OCI-LY1 (cell line): ENCODE results near the gene CNOT8.

Experiments
- H2AFZ ChIP-seq: fragments of 200-600 bp; sonication (generic), shearing (Covaris generic); 2 replicates; pipeline ENCODE4 v1.6.0; 2014; ENCODE audit warnings: antibody characterized with exemption, mild to moderate bottlenecking, low read length
- H3F3A ChIP-seq: fragments of 200-600 bp; sonication (generic), shearing (Covaris generic); 2 replicates; pipeline ENCODE4 v1.6.0; 2014; ENCODE audit warnings: mild to moderate bottlenecking, antibody characterized with exemption, low read length, moderate library complexity; ENCODE audit not compliant: insufficient read depth
- H3K27ac ChIP-seq: fragments of 200-600 bp; sonication (generic); 2 replicates; pipeline ENCODE4 v1.5.1; 2014; ENCODE audit warnings: low read length, mixed run types, mild to moderate bottlenecking, low read depth; ENCODE audit not compliant: poor library complexity, severe bottlenecking
- H3K27me3 ChIP-seq: fragments of 200-600 bp; sonication (generic); 2 replicates; pipeline ENCODE4 v1.6.0; 2014; ENCODE audit warnings: antibody characterized with exemption, mild to moderate bottlenecking, low read length, moderate library complexity; ENCODE audit not compliant: insufficient read depth
- H3K36me3 ChIP-seq: fragments of 200-600 bp; sonication (generic); 2 replicates; pipeline ENCODE4 v1.6.1; 2014; ENCODE audit warnings: mild to moderate bottlenecking, antibody characterized with exemption, low read length, moderate library complexity, mixed read lengths; ENCODE audit not compliant: insufficient read depth
- H3K4me1 ChIP-seq: fragments of 200-600 bp; sonication (generic); 2 replicates; pipeline ENCODE4 v1.5.1; 2014; ENCODE audit warnings: mild to moderate bottlenecking, low read length, moderate library complexity; ENCODE audit not compliant: insufficient read depth, severe bottlenecking
- H3K4me2 ChIP-seq: fragments of 200-600 bp; sonication (generic), shearing (Covaris generic); 2 replicates; pipeline ENCODE4 v1.6.1; 2014; ENCODE audit warnings: low read length
- H3K4me3 ChIP-seq: fragments of 200-600 bp; sonication (generic); 2 replicates; pipeline ENCODE4 v1.5.1; 2014; ENCODE audit warnings: low read length, low read depth, mild to moderate bottlenecking, mixed read lengths; ENCODE audit not compliant: poor library complexity, severe bottlenecking
- H3K79me2 ChIP-seq: fragments of 200-600 bp; shearing (Covaris generic); 2 replicates; pipeline ENCODE4 v1.6.1; 2016; ENCODE audit warnings: mixed run types, low read length, mixed read lengths; ENCODE audit not compliant: insufficient read depth
- H3K9ac ChIP-seq: fragments of 200-600 bp; sonication (generic), shearing (Covaris generic); 2 replicates; pipeline ENCODE4 v1.6.1; 2014; ENCODE audit warnings: mild to moderate bottlenecking, low read length, mixed read lengths
- H3K9me2 ChIP-seq: fragments of 200-600 bp; sonication (generic), shearing (Covaris generic); 2 replicates; pipeline ENCODE4 v1.6.1; 2014; ENCODE audit warnings: low read depth, mild to moderate bottlenecking, low read length, mixed read lengths
- H3K9me3 ChIP-seq: fragments of 200-600 bp; shearing (Covaris generic); 2 replicates; pipeline ENCODE4 v1.6.1; 2014; ENCODE audit warnings: low read length, mixed read lengths
- H4K20me1 ChIP-seq: fragments of 200-600 bp; sonication (generic), shearing (Covaris generic); 2 replicates; pipeline ENCODE4 v1.6.0; 2016; ENCODE audit warnings: mild to moderate bottlenecking, low read length; ENCODE audit not compliant: insufficient read depth
- CTCF ChIP-seq: fragments of 200-600 bp; sonication (generic), shearing (Covaris generic); IDR thresholded peaks from 2 replicates; pipeline ENCODE4 v1.5.1; 2017; ENCODE audit warnings: mild to moderate bottlenecking, antibody characterized with exemption, low read length, moderate library complexity, mixed read lengths
- EZH2 ChIP-seq: fragments of 200-600 bp; sonication (generic), shearing (Covaris generic); IDR thresholded peaks from 2 replicates; pipeline ENCODE4 v1.8.0; 2017; ENCODE audit warnings: borderline replicate concordance, mixed run types, mild to moderate bottlenecking, antibody characterized with exemption, low read length, moderate library complexity, mixed read lengths

Gene CNOT8

GRCh38 chr5:154829589-154830218, 28.7 kb upstream of the CNOT8 start:
- H3K36me3 ChIP-seq = peaks cover 40% of the 10 kb centered on the region
- no peak overlapping the region for H3K27ac ChIP-seq
- no peaks in the 10 kb centered on the region for H3K27me3 ChIP-seq
- no peaks in the 10 kb centered on the region for H4K20me1 ChIP-seq
- H3K9me3 ChIP-seq = no peaks in the 10 kb centered on the region
- H3K79me2 ChIP-seq = no peaks in the 10 kb centered on the region
- TF ChIP-seq EZH2 (no peak), CTCF (no peak)
- H2AFZ ChIP-seq = no peak overlapping the region
- no peak overlapping the region for H3K4me2 ChIP-seq
- H3F3A ChIP-seq = no peaks in the 10 kb centered on the region
- no peak overlapping the region for H3K4me3 ChIP-seq
- no peaks in the 10 kb centered on the region for H3K4me1 ChIP-seq
- no peak overlapping the region for H3K9ac ChIP-seq
- no peaks in the 10 kb centered on the region for H3K9me2 ChIP-seq

- H3K27ac ChIP-seq = no peak overlapping the region
- no peak for TF ChIP-seq CTCF
- TF ChIP-seq EZH2 = no peak
- no peaks in the 10 kb centered on the region for H3K9me3 ChIP-seq
- no peaks in the 10 kb centered on the region for H3K9me2 ChIP-seq
- H3K9ac ChIP-seq = no peak overlapping the region
- H3K4me1 ChIP-seq = no peaks in the 10 kb centered on the region
- no peaks in the 10 kb centered on the region for H3K27me3 ChIP-seq
- H4K20me1 ChIP-seq = no peaks in the 10 kb centered on the region
- no peak overlapping the region for H3K4me3 ChIP-seq
- H3K79me2 ChIP-seq = no peaks in the 10 kb centered on the region
- no peak overlapping the region for H3K4me2 ChIP-seq
- H3K36me3 ChIP-seq = peaks cover 40% of the 10 kb centered on the region
- H3F3A ChIP-seq = no peaks in the 10 kb centered on the region
- no peak overlapping the region for H2AFZ ChIP-seq
Observed at GRCh38 chr5:154830219-154830595, 28.2 kb upstream of the CNOT8 start.

GRCh38 chr5:154830596-154830995, 27.8 kb upstream of the CNOT8 start:
- Histone ChIP-seq H3F3A (no peaks in the 10 kb centered on the region), H3K9me2 (no peaks in the 10 kb centered on the region), H3K9me3 (no peaks in the 10 kb centered on the region), H2AFZ (no peak overlapping the region), H3K36me3 (peaks cover 40% of the 10 kb centered on the region), H3K27ac (no peak overlapping the region), H3K4me3 (no peak overlapping the region), H3K4me2 (no peak overlapping the region), H3K4me1 (no peaks in the 10 kb centered on the region), H3K27me3 (no peaks in the 10 kb centered on the region), H3K79me2 (no peaks in the 10 kb centered on the region), H3K9ac (no peak overlapping the region), H4K20me1 (no peaks in the 10 kb centered on the region)
- TF ChIP-seq EZH2 (no peak), CTCF (no peak)
